Measurements from ENCODE around the gene GABBR2. TPM values are rescaled to one million over a fixed set of nuclear protein-coding genes. Genes with fewer than 3 reads are reported as not detected.

Gene GABBR2
- total RNA-seq, 2 donors from 2014 or later: not detected

GRCh38 chr9:98315067-98315453 is 393.7 kb downstream of the GABBR2 start:
- Histone ChIP-seq H3K36me3 (replicated peaks in 1 of 2; ENCODE audit: insufficient read depth in 1 of 2, low read depth in 2 of 2) (no peaks in the 10 kb centered on the region), H3K4me3 (no peak overlapping the region), H3K9me3 (no peaks in the 10 kb centered on the region), H3K27ac (no peak overlapping the region), H3K4me1 (no peaks in the 10 kb centered on the region), H3K27me3 (no peaks in the 10 kb centered on the region)
- ATAC-seq (no peak), DNase-seq (no peak)
- intact Hi-C loops (cut with DNase I): no loop called here
- WGBS, 2 donors: 56 to 61% methylated on average over 7 of the region's 7 CpGs
- no peak for TF ChIP-seq CTCF (IDR thresholded peaks at IDR 0.05)
- no peak for TF ChIP-seq POLR2A (IDR thresholded peaks at IDR 0.05)

DNA sequence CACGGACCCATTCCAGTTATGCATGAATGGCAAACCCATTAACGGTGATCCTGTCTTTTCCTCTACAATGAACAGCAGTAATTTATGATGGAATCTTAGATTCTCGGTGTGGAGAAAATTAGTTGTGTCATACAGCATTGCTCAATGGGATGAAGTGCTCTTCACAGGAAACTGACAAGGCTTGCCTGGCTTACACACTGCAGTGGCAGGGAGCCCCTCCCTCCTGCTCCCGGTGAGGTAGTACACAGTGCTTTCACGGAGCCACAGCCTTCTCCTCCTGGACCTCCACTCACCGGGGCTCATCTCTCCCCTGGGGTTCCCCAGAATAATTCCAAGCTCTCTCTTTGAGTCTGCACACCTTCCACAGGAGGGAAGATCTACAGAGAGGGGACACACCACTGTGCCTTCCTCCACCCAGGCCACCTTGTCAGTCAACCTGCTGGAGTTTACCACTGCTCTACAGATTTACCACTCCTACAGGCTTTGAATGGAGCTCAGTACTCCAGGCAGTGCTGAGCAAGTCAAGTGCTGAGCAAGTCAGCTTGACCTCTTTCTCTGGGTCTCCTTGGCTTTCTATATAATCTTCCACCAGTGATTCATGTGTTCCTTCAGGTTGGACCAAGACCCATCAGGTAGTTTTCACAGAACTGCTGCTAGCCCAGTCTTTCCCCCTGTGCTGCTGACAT is 394.2 kb downstream of the GABBR2 start:
- WGBS, 2 donors: 37 to 43% methylated on average over 6 of the region's 6 CpGs
- Histone ChIP-seq H3K27me3 (no peaks in the 10 kb centered on the region), H3K36me3 (replicated peaks in 1 of 2; ENCODE audit: insufficient read depth in 1 of 2, low read depth in 2 of 2) (no peaks in the 10 kb centered on the region), H3K4me3 (no peak overlapping the region), H3K27ac (no peak overlapping the region), H3K9me3 (no peaks in the 10 kb centered on the region), H3K4me1 (no peaks in the 10 kb centered on the region)
- ATAC-seq: no peak
- DNase-seq: no peak
- TF ChIP-seq CTCF (IDR thresholded peaks at IDR 0.05) (no peak), POLR2A (IDR thresholded peaks at IDR 0.05) (no peak)
- intact Hi-C loops (cut with DNase I): loop anchor here (5.0 kb wide), 1 partner anchor 463 kb away; no protein-coding TSS in a partner anchor

- H3K4me1 ChIP-seq: no peaks in the 10 kb centered on the region
- H3K36me3 ChIP-seq (replicated peaks in 1 of 2; ENCODE audit: insufficient read depth in 1 of 2, low read depth in 2 of 2): no peaks in the 10 kb centered on the region
- no peaks in the 10 kb centered on the region for H3K27me3 ChIP-seq
- no peak for DNase-seq
- intact Hi-C loops (cut with DNase I): loop anchor here (5.0 kb wide), 1 partner anchor 465 kb away; no protein-coding TSS in a partner anchor
- no peaks in the 10 kb centered on the region for H3K9me3 ChIP-seq
- no peak for TF ChIP-seq POLR2A (IDR thresholded peaks at IDR 0.05)
- TF ChIP-seq CTCF (IDR thresholded peaks at IDR 0.05): no peak
- WGBS, 2 donors: 92 to 93% methylated on average over 3 of the region's 3 CpGs
- H3K4me3 ChIP-seq: no peak overlapping the region
- ATAC-seq: no peak
- no peak overlapping the region for H3K27ac ChIP-seq
Observed at GRCh38 chr9:98312365-98312764, 396.4 kb downstream of the GABBR2 start.

GRCh38 chr9:98311541-98311940 is 397.2 kb downstream of the GABBR2 start:
- no peak for TF ChIP-seq CTCF (IDR thresholded peaks at IDR 0.05)
- no peak for DNase-seq
- H3K4me3 ChIP-seq: no peak overlapping the region
- ATAC-seq: no peak
- no peaks in the 10 kb centered on the region for H3K9me3 ChIP-seq
- H3K4me1 ChIP-seq: no peaks in the 10 kb centered on the region
- no peaks in the 10 kb centered on the region for H3K27me3 ChIP-seq
- no peak overlapping the region for H3K27ac ChIP-seq
- intact Hi-C loops (cut with DNase I): loop anchor here (5.0 kb wide), 1 partner anchor 466 kb away; no protein-coding TSS in a partner anchor
- H3K36me3 ChIP-seq (replicated peaks in 1 of 2; ENCODE audit: insufficient read depth in 1 of 2, low read depth in 2 of 2): no peaks in the 10 kb centered on the region
